H1 (cell line): ENCODE measurements around the gene CYP27C1. TPM values are rescaled to one million over a fixed set of nuclear protein-coding genes. Genes with fewer than 3 reads are reported as not detected.
A peak's percentile ranks its signal among the peaks of the same experiment; 100 is the strongest.

Source experiments
- CTCF ChIA-PET: fragments of 300-600 bp; sonication (Branson Sonifier 250); formaldehyde crosslinking; loops from one replicate; lab custom pipeline; 2021; ENCODE audit not compliant: partially characterized antibody; lab: Charles Lee
- POLR2A ChIA-PET: fragments of 300-600 bp; sonication (Branson Sonifier 250); formaldehyde crosslinking; loops from one replicate; lab custom pipeline; 2021; ENCODE audit warnings: inconsistent platforms; ENCODE audit not compliant: partially characterized antibody; lab: Charles Lee
- DNase-seq, 2 experiments: peaks; one replicate each; pipeline versions ENCODE4 v3.0.0 to v3.0.0-alpha.2; 2010 to 2022; ENCODE audit warnings: low spot score in 2 of 2, low read depth in 1 of 2, mixed read lengths in 1 of 2
- FAIRE-seq: peaks from 2 replicates; lab custom pipeline; 2011; peaks lifted over from hg19 to GRCh38; lab: Jason Lieb, UNC
- H2AFZ ChIP-seq: 2 replicates; pipeline ENCODE4 v1.8.1; 2012; ENCODE audit warnings: low read length, inconsistent platforms
- H2AK5ac ChIP-seq: 2 replicates; pipeline ENCODE4 v1.6.1; 2013; ENCODE audit warnings: low read depth, low read length
- H2BK120ac ChIP-seq: replicated peaks from 2 replicates; pipeline ENCODE3; 2013; ENCODE audit warnings: low read depth, low read length, inconsistent platforms
- H2BK12ac ChIP-seq: 2 replicates; pipeline ENCODE4 v1.6.1; 2013; ENCODE audit warnings: low read depth, low read length
- H2BK15ac ChIP-seq: 2 replicates; pipeline ENCODE4 v1.6.1; 2013; ENCODE audit warnings: low read length
- H2BK20ac ChIP-seq: 2 replicates; pipeline ENCODE4 v1.6.1; 2013; ENCODE audit warnings: low read length
- H2BK5ac ChIP-seq: 2 replicates; pipeline ENCODE4 v1.6.1; 2013; ENCODE audit warnings: low read depth, low read length
- H3K14ac ChIP-seq: 2 replicates; pipeline ENCODE4 v1.6.1; 2013; ENCODE audit warnings: inconsistent platforms; ENCODE audit not compliant: insufficient read length
- H3K18ac ChIP-seq: 2 replicates; pipeline ENCODE4 v1.6.1; 2013; ENCODE audit warnings: low read length; ENCODE audit errors: extremely low read depth
- H3K23ac ChIP-seq: 2 replicates; pipeline ENCODE4 v1.6.1; 2013; ENCODE audit warnings: inconsistent platforms; ENCODE audit not compliant: insufficient read length
- H3K23me2 ChIP-seq: 2 replicates; pipeline ENCODE4 v1.6.1; 2013; ENCODE audit warnings: low read depth, low read length
- H3K27ac ChIP-seq: 2 replicates; pipeline ENCODE4 v1.6.1; 2011; ENCODE audit warnings: low read depth, low read length, inconsistent platforms
- H3K27me3 ChIP-seq, 4 experiments: replicated peaks in 1 of 4; 1 replicate in 1 of 4; 2 replicates in 3 of 4; pipeline versions ENCODE4 v1.6.1 to v1.8.1; 2011 to 2013; ENCODE audit warnings: low read length in 3 of 4, mild to moderate bottlenecking in 3 of 4, inconsistent platforms in 2 of 4, mixed read lengths in 2 of 4, moderate library complexity in 1 of 4; ENCODE audit not compliant: control insufficient read depth in 3 of 4, insufficient read depth in 3 of 4; ENCODE audit errors: extremely low read depth in 1 of 4
- H3K36me3 ChIP-seq, 4 experiments: 2 replicates each; pipeline versions ENCODE4 v1.6.1 to v1.8.1; 2011 to 2013; ENCODE audit warnings: mild to moderate bottlenecking in 4 of 4, low read length in 3 of 4, moderate library complexity in 2 of 4, control low read depth in 1 of 4, inconsistent platforms in 1 of 4; ENCODE audit not compliant: insufficient read depth in 4 of 4, control insufficient read depth in 2 of 4
- H3K4ac ChIP-seq: replicated peaks from 2 replicates; pipeline ENCODE3; 2013; ENCODE audit warnings: low read length, low read depth, mixed read lengths, inconsistent platforms; ENCODE audit not compliant: insufficient read length
- H3K4me1 ChIP-seq, 4 experiments: replicated peaks in 1 of 4; 1 replicate in 1 of 4; 2 replicates in 3 of 4; pipeline versions ENCODE4 v1.6.1 to v1.8.1; 2011 to 2013; ENCODE audit warnings: low read length in 3 of 4, inconsistent platforms in 2 of 4, mixed read lengths in 1 of 4; ENCODE audit not compliant: insufficient read depth in 4 of 4, control insufficient read depth in 3 of 4
- H3K4me2 ChIP-seq, 2 experiments: 2 replicates each; pipeline versions ENCODE4 v1.6.1 to v1.8.1; 2011 to 2013; ENCODE audit warnings: low read depth in 2 of 2, low read length in 2 of 2, control low read depth in 1 of 2, inconsistent platforms in 1 of 2, mild to moderate bottlenecking in 1 of 2; ENCODE audit not compliant: insufficient read depth in 1 of 2
- H3K4me3 ChIP-seq, 4 experiments: fragments of 200-600, 300-600 bp in 1 of 4; sonication (generic), shearing (Covaris generic), sonication (Bioruptor Twin) in 1 of 4; 2 replicates each; pipeline versions ENCODE4 v1.5.1 to v1.8.1; 2011 to 2016; ENCODE audit warnings: low read length in 4 of 4, low read depth in 3 of 4, control low read depth in 2 of 4, inconsistent platforms in 2 of 4, mild to moderate bottlenecking in 2 of 4, mixed read lengths in 1 of 4, moderate library complexity in 1 of 4; ENCODE audit not compliant: insufficient read depth in 2 of 4; ENCODE audit errors: extremely low read depth in 1 of 4
- H3K56ac ChIP-seq: replicated peaks from 2 replicates; pipeline ENCODE3; 2013; ENCODE audit warnings: low read depth, mild to moderate bottlenecking, mixed read lengths, low read length, inconsistent platforms; ENCODE audit not compliant: insufficient read length
- H3K79me1 ChIP-seq: 2 replicates; pipeline ENCODE4 v1.6.1; 2013; ENCODE audit warnings: low read depth, low read length, control low read depth
- H3K79me2 ChIP-seq, 2 experiments: 2 replicates each; pipeline versions ENCODE4 v1.6.1 to v1.8.1; 2012 to 2013; ENCODE audit warnings: low read length in 2 of 2, mild to moderate bottlenecking in 2 of 2, inconsistent platforms in 1 of 2; ENCODE audit not compliant: insufficient read depth in 2 of 2, control insufficient read depth in 1 of 2
- H3K9ac ChIP-seq, 4 experiments: replicated peaks in 1 of 4; 1 replicate in 1 of 4; 2 replicates in 3 of 4; pipeline versions ENCODE4 v1.6.1 to v1.8.1; 2011 to 2013; ENCODE audit warnings: low read depth in 3 of 4, low read length in 3 of 4, control low read depth in 2 of 4, mild to moderate bottlenecking in 2 of 4, moderate library complexity in 2 of 4, inconsistent platforms in 1 of 4; ENCODE audit errors: extremely low read depth in 1 of 4
- H3K9me3 ChIP-seq, 2 experiments: 2 replicates each; pipeline versions ENCODE4 v1.6.1 to v1.8.1; 2012 to 2013; ENCODE audit warnings: mild to moderate bottlenecking in 2 of 2, moderate library complexity in 2 of 2, control low read depth in 1 of 2, inconsistent platforms in 1 of 2, low read depth in 1 of 2, low read length in 1 of 2, mixed read lengths in 1 of 2; ENCODE audit not compliant: insufficient read depth in 2 of 2
- H4K20me1 ChIP-seq, 2 experiments: replicated peaks in 1 of 2; 2 replicates each; pipeline versions ENCODE3 to v1.8.1; 2011 to 2013; ENCODE audit warnings: inconsistent platforms in 2 of 2, low read length in 2 of 2, mild to moderate bottlenecking in 1 of 2; ENCODE audit not compliant: insufficient read depth in 2 of 2, control insufficient read depth in 1 of 2
- H4K5ac ChIP-seq: 2 replicates; pipeline ENCODE4 v1.6.1; 2013; ENCODE audit warnings: low read length, low read depth, mixed read lengths, inconsistent platforms; ENCODE audit not compliant: insufficient read length
- H4K8ac ChIP-seq: 2 replicates; pipeline ENCODE4 v1.8.0; 2013; ENCODE audit warnings: mild to moderate bottlenecking, moderate library complexity, low read length, inconsistent platforms; ENCODE audit not compliant: insufficient read depth; ENCODE audit errors: extremely low read depth
- H4K91ac ChIP-seq: replicated peaks from 2 replicates; pipeline ENCODE3; 2013; ENCODE audit warnings: low read length, mixed read lengths, inconsistent platforms; ENCODE audit not compliant: insufficient read length
- ASH2L ChIP-seq: fragments of 200-600, 300-600 bp; sonication (generic); IDR thresholded peaks from one replicate; pipeline ENCODE4 v1.7.1; 2017; ENCODE audit warnings: low read length
- ATF3 ChIP-seq: IDR thresholded peaks from 2 replicates; pipeline ENCODE4 v1.6.1; 2011; ENCODE audit warnings: low read depth, mild to moderate bottlenecking, low read length; ENCODE audit not compliant: insufficient read depth
- CHD2 ChIP-seq: IDR thresholded peaks from 2 replicates; pipeline ENCODE4 v1.6.1; 2012; ENCODE audit warnings: low read length, improper control_type of control experiment
- CTBP2 ChIP-seq: IDR thresholded peaks from 2 replicates; pipeline ENCODE4 v1.7.0; 2011; ENCODE audit warnings: borderline replicate concordance, mild to moderate bottlenecking, moderate library complexity, mixed read lengths, low read length; ENCODE audit not compliant: insufficient read depth, insufficient read length
- RFX5 ChIP-seq: IDR thresholded peaks from 2 replicates; pipeline ENCODE4 v1.6.1; 2011; ENCODE audit warnings: low read depth, low read length, improper control_type of control experiment, borderline replicate concordance
- SAP30 ChIP-seq: fragments of 300-600 bp; sonication (generic); IDR thresholded peaks from 2 replicates; pipeline ENCODE4 v1.7.1; 2012; ENCODE audit warnings: low read length, moderate library complexity, mild to moderate bottlenecking, inconsistent platforms; ENCODE audit not compliant: insufficient read depth, insufficient replicate concordance
- SIX5 ChIP-seq: IDR thresholded peaks from 2 replicates; pipeline ENCODE4 v1.6.1; 2011; ENCODE audit warnings: mild to moderate bottlenecking, low read depth, low read length
- WGBS, 2 experiments: shearing (Covaris generic) in 1 of 2; methylation state at CpG; one replicate each; pipeline versions ENCODE4 v1.1.6 to v1.1.7; 2013 to 2015; ENCODE audit warnings: low lambda C conversion rate in 2 of 2, mixed read lengths in 2 of 2, inconsistent platforms in 1 of 2, low coverage in 1 of 2, missing lambda C conversion rate in 1 of 2; ENCODE audit not compliant: insufficient replicate concordance in 2 of 2, insufficient coverage in 1 of 2, insufficient read length in 1 of 2; ENCODE audit errors: extremely low coverage in 1 of 2, missing lambda C conversion rate in 1 of 2; 5-methylcytosine and 5-hydroxymethylcytosine counted together
- polyA plus RNA-seq, 7 experiments: library from polyadenylated mRNA; depleted of rRNA in 3 of 7; stranded (reverse) in 5 of 7; unstranded in 2 of 7; fragments of >200 nt in 5 of 7; fragments of 200-250 nt in 2 of 7; gene quantifications; 1 replicate in 5 of 7; 2 replicates in 1 of 7; 4 replicates in 1 of 7; pipeline versions ENCODE4 v1.2.1 to v1.2.3, GENCODE V29; 2011 to 2013; ENCODE audit warnings: missing spikeins in 2 of 7, mixed read lengths in 2 of 7
- total RNA-seq: library from RNA; stranded (reverse); fragmentation: NEBNext Ultra II Directional; extraction: Animal tissue kit (Norgen Biotek cat#: 25700); gene quantifications from 2 replicates; pipeline ENCODE4 v1.2.1, GENCODE V29; 2021
- TF ChIP-seq, protein P1 (sequence below): IDR thresholded peaks from 2 replicates; pipeline ENCODE4 v1.6.1; 2012; ENCODE audit warnings: inconsistent platforms

Gene CYP27C1
- total and polyA plus RNA-seq, 2 of the 8 experiments (the other 6 are each of a cell fraction or from before 2014, with no cell fraction given): 1.3 to 3.2 TPM

GRCh38 chr2:127195140-127196074, 24.7 kb downstream of the CYP27C1 start:
- Histone ChIP-seq H3K36me3 (no peaks in the 10 kb centered on the region), H3K9me3 (no peaks in the 10 kb centered on the region), H3K79me1 (no peaks in the 10 kb centered on the region), H2BK20ac (0 out of 2 replicates have a peak overlapping the region, but pooled peaks have one; percentile 80), H2BK15ac (no peak overlapping the region), H2BK12ac (peak overlapping the region; percentile 64), H4K20me1 (no peaks in the 10 kb centered on the region), H4K5ac (no peak overlapping the region), H3K23me2 (no peaks in the 10 kb centered on the region), H3K9ac (no peak overlapping the region), H3K56ac (no peak overlapping the region), H2BK120ac (no peak overlapping the region), H3K14ac (no peak overlapping the region), H3K18ac (no peak overlapping the region), H2AFZ (no peak overlapping the region), H3K27me3 (no peaks in the 10 kb centered on the region), H3K27ac (no peak overlapping the region), H3K4me2 (no peak overlapping the region), H2BK5ac (no peak overlapping the region), H4K8ac (no peak overlapping the region), H3K79me2 (no peaks in the 10 kb centered on the region), H3K4me3 (no peak overlapping the region), H3K4ac (no peak overlapping the region), H2AK5ac (0 out of 2 replicates have a peak overlapping the region, but pooled peaks have one; percentile 17), H3K4me1 (peaks cover 0 to 16% (median 8%) of the 10 kb centered on the region in 4 experiments; a peak in 6 of 7 replicates), H3K23ac (no peak overlapping the region), H4K91ac (peak overlapping the region; percentile 12)
- no peak for DNase-seq
- CTCF ChIA-PET: interaction anchor here (1.5 kb wide), 2 partner anchors 124 to 127 kb away, joined by 3 to 4 read pairs; no protein-coding TSS in a partner anchor
- WGBS, 2 experiments: 87% methylated on average over 18 of the region's 18 CpGs; no CpG with 5 or more reads in 1 of the 2 experiments
- no peak for TF ChIP-seq SAP30
- no peak for TF ChIP-seq CHD2
- no peak for TF ChIP-seq ATF3
- TF ChIP-seq RFX5: no peak
- TF ChIP-seq CTBP2: no peak
- no peak for TF ChIP-seq ASH2L
- TF ChIP-seq, protein P1, sequence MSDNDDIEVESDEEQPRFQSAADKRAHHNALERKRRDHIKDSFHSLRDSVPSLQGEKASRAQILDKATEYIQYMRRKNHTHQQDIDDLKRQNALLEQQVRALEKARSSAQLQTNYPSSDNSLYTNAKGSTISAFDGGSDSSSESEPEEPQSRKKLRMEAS: no peak
- no peak for TF ChIP-seq SIX5
- FAIRE-seq: no peak
- POLR2A ChIA-PET: interaction anchor here (1.0 kb wide), 1 partner anchor 13 kb away, joined by 3 read pairs; no protein-coding TSS in a partner anchor
